Bone marrow (tissue), 2 donors: Measurements from ENCODE around the gene UFD1.
"Not testable (repeated sequence)": the region's sequence is repeated elsewhere in the genome, so short reads cannot be mapped to it uniquely, and the experiment has no call there.

Experiments used
- DNase-seq, 2 donors: peaks; one replicate each; lab custom pipeline; 2025; lab: John Stamatoyannopoulos, UW

UFD1 gene

DNA sequence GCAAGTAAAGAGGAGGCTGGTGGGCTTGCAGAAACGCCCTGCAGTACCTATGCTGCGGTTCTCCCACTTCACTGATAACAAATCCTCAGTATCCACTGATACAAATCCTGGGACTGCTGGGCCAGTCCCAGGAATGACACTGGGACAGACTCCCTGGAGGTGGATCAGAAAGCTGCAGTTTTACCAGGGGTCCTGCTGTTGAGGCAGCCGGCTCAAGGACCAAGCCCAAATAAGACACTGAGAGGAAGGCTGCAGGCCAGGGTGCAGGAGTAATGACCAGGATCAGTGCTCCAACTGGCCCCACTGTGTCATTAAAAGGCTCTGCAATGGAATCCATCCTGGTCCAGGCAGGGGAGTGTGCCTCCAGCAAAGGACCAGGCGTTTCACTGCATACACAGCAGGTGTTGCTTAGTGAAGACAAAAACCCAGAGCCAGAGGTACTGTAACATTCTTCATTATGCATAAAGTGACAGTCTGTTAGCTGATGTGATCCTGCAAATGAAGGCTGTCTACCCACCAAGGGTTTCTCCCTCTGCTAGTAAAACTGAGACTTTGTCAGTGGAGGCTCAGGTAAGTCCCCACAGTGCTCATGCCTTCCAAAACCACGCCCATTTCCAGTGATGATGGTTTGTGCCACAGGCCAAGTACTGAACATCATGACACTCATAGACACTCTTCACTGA, 30.1 kb downstream of the UFD1 start:
- no peak for DNase-seq

DNA sequence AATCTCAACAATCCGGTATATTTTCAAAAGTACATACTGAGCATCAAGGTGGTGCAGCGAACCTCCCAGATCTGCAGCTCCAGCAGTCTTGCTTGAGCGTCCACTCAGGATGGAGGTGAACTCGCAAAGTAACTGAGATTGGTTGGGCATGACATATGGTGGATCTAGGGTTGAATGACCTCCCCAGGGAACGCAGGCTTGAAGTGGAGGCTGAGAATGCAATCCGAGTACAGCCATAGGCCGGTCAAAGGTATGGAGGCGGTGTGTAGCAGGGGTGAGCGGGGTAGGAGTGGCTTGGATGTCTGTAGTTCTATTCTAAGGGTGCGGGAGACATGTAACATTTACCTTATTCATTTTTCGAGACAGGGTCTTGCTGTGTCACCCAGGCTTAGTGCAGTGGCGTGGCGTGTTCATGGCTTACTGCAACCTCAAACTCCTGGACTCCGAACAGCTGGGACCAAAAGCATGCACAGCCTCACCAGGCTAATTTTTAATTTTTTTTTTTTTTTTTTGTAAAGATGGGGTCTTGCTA, 30.9 kb downstream of the UFD1 start:
- no peak for DNase-seq

DNA sequence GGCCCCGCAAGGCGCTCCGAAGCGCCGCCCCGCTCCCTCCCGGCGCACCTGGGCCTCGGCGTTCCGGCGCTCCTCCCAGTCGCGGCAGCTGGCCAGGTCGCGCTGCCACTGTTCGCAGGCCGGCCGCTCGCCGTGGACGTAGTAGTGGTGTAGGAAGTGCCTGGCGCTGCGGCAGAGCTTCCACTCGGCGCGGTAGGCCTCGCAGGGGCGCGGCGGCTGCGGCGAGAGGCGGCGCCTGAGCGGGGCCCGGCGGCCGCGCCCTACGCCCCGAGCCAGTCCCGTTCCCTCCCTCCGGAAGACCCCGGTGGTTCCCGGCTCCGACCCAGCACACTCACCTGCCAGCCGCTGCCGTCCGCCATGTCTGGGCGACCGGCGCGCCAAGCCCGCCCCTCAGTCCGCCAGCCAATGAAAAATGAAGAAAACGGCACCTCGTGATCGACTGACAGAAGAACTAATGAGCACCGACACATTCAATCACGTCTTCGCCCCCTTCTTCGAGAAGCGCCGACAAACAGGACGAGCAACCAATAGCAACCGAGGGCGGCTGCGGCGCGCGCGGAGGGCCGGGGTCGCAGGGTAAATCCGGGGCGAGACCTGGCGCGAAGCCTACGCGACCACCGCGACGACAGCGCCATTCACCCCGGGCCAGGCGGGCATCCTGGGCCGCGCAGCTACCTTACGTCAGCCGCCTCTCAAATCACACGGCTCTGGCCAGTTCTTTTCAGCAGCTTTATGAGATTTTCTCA, 31.5 kb downstream of the UFD1 start, which contains the start of gene C22orf39:
Gene C22orf39, minus strand, starts transcription at position 382 of the 746 bp plus-strand sequence. Its CDS starts 23 bp downstream, at position 359.
- DNase-seq, result peak; percentile 73 to 87

DNA sequence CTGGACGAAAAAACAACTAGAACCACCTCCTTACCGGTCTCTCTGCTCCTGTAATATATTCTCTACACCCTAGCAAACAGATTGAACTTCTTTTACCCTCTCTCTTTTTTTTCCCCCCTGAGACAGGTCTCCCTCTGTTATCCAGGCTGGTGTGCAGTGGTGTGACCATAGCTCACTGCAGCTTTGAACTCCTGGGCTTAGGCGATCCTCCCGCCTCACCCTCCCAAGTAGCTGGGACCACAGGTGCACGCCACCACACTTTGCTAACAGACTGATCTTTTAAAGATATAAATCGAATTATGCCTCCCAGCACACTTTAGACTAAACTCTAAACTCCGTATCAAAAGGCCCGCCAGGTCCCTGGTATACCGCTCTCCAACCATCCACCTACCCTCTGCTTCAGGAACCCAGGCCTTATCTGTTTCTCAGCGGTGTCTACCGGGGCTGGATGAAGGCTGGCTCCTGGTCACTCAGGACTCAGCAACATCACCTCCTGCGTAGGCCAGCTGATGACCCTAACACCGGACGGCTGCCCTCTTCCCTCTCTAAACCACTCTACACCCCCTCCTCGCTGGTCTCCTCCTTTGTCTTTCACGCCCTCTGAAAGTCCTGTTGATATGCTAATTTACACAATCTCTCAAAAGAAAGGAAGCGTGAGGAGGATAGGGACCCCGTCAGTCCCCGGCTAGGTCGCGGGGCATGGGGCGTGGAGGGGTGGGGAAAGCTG, 32.2 kb downstream of the UFD1 start:
- DNase-seq, result no peak

DNA sequence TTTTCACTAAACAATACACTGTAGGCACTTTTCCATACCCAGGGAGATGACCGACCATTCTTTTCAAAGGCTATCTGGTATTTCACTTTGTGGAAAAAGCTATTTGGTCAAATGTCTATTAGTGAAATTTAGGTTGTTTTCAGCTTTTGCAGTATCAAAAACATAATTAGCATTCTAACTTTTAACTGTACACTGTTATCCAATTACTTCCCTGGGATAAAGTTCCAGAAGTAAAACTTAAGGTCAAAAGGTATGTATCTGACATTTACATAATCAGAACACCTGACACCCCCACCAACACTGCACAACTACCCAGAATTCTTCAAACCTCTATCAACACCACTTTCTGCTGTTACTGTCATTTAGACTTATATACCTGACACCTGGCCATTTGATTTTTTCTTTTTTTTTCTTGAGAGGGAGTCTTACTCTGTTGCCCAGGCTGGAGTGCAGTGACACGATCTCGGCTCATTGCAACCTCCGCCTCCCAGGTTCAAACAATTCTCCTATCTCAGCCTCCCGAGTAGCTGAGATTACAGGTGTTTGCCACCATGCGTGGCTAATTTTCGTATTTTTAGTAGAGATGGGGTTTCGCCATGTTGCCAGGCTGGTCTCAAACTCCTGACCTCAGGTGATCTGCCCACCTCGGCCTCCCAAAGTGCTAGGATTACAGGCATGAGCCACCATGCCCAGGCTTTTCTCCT, 33.6 kb downstream of the UFD1 start:
- not testable (repeated sequence) for DNase-seq

DNA sequence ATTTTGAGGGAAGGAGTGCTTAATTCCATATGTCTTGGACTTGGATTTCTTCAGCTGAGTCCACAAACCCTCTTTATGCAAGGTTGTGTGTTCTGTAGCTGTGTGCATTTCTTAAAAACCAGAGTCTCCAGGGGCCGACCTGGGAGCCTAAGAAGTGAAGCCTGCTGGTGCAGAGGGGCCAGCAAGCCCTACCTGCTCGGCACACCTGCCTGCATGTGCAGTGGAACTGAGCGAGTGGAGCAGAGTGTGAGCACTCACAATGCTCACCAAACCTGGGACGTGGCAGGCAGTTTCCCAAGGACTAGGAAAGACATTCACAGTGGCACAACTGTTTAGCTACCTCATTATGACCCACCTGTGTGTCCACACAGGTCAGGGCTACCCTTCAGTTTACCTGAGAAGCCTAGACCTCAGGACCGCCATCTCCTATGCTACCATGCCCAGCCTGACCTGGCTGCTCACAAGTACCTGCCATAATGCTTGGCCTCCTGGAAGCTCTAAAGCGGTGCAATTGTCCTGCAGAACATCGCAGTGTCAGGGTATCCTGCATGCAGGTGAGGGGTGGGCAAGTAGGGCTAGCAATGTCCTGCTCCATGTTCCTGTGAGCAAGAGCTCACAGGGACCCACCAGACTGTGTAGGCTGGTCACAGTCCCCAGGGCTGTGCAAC, 35.3 kb downstream of the UFD1 start:
- no peak for DNase-seq

DNA sequence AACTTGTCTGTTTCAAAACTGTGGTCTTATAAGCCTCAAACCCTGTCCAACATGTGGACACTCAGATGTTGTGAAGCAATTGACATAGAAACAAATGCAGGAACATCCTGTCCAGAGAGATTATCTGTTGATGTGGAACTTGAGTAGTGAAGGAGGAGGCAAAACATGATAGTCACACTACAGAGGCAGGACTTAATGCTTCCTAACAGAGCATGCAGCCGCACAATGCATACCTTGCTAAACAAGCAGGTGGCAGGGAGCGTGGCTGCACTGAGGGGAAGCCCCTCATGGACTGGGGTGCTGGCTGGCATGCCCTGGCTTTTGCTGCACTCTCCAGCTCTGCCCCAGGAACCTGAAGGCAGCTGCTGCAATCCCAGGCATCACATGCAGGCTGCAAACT, 36.8 kb downstream of the UFD1 start:
- no peak for DNase-seq

DNA sequence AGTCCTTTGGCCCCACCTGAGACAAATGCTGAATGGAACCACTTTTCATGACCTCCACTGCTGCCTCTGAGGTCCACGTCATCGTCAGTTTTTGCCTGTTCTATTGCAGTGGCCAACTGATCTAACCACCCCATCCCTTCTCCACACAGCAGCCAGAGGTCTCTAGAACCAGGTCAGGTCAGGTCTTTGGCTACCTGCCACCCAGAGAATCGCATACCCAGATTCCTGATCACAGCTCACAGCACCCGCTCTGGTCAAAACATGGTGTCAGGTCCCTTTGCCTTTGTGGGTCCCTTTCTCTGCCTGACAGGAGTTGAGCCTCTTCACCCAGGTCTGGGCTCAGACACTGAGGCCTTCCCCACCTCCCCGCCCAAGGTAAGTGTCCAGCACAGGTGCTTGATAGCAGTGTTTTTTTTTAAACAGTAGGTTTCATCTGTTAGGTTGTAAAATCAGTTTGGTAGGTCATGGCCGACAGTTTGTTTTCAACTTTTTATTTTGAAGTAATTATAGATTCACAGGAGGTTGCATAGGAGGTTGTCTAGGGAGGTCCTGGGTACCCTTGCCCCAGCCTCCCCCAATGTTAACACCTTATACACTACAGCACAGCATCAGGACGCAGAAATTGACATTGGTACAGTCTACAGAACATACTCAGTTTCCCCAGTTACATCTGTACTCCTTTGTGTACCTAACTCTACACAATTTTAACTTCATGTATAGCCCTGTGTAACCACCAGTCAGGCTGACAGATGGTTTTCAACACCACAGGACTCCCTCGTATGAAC, 38.4 kb downstream of the UFD1 start:
- no peak for DNase-seq

DNA sequence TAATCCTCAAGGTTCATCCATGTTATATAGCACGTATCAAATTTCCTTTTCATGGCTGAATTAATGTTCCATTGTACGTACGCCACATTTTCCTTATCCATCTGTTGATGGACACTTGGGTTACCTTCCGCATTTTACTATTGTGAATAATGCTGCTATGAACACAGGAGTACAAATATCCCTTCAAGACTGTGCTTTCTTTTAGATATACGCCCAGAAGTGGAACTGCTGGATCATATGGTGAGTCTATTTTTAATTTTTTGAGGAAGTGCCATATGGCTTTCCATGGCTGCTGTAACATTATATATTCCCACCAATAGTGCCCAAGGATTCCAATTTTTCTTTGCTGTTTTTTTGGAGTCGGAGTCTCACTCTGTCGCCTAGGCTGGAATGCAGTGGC, 40.7 kb downstream of the UFD1 start:
- DNase-seq, result no peak

DNA sequence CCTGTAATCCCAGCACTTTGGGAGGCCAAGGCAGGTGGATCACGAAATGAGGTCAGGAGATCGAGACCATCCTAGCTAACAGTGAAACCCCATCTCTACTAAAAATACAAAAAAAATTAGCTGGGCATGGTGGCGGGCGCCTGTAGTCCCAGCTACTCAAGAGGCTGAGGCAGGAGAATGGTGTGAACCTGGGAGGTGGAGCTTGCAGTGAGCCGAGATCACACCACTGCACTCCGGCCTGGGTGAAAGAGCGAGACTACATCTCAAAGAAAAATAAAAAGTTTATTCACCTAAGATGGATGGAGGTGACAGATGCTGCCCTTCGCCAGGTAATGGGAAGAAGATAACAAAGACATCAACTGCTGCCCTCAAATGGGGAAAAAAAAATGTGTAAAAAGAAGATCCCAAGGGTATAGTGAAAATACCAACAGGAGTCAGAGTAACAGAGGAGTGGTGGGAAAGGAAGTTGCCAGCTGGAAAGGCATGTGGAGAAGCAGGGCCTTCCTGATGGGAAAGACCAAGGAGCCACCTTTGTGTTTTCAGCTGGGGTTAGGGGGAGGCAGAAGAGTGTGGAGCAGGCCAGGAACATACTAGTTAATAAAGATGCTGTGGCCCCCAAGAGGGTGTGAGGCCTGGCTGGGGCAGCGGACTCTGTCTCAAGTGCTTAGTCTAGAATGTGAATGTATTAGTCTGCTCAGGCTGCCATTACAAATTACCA, 42.4 kb downstream of the UFD1 start:
- not testable (repeated sequence) for DNase-seq

DNA sequence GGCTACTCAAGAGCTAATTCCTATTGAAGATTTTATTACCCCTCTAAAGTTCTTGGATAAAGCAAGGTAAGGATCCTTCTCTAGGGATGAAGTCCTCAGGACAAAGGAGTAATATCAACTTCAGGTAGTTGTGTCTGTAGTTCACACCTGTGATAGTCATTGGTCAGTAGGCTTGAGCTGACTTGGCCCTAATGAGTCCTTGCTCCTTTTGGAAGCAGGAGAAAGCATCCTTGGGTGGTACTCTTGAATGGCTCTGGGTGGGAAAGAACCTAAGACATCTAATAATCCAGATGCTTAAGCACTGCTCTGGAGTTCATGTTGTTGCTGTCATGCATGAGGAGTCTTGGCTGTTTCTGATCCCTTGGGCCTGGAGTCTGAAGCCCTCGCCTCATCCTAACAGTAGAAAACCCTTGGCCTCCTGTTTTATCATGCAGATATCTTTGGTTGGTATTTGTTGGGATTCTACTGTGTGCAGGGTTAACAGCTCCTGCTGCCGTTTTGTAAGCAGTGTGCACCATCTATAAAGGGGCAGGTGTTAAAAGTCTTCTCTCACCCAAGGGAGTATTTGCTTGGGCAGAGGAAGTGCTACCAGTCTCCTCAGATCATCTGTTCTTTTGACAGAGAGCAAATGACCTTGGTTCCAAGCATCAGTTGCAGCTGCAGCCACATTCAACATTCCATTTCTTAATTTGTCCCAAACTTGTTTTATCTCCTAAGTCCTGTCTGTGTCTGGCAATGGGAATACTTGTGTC, 44.0 kb downstream of the UFD1 start:
- no peak for DNase-seq

DNA sequence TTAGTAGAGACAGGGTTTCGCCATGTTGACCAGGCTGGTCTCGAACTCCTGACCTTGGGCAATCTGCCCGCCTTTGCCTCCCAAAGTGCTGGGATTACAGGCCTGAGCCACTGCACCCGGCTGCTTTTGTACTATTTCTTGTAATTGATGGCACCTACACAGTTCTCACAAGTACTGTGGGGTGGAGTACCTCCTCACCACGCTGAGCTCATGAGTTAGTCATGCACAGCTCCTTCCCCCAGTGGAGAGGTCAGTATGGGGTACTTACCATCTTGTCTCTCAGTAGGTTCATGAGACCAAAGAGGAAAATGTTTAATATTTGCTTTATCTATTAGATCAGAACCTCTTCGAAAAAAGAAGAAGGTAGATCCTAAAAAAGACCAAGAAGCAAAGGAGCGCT, 44.6 kb downstream of the UFD1 start:
- no peak for DNase-seq

DNA sequence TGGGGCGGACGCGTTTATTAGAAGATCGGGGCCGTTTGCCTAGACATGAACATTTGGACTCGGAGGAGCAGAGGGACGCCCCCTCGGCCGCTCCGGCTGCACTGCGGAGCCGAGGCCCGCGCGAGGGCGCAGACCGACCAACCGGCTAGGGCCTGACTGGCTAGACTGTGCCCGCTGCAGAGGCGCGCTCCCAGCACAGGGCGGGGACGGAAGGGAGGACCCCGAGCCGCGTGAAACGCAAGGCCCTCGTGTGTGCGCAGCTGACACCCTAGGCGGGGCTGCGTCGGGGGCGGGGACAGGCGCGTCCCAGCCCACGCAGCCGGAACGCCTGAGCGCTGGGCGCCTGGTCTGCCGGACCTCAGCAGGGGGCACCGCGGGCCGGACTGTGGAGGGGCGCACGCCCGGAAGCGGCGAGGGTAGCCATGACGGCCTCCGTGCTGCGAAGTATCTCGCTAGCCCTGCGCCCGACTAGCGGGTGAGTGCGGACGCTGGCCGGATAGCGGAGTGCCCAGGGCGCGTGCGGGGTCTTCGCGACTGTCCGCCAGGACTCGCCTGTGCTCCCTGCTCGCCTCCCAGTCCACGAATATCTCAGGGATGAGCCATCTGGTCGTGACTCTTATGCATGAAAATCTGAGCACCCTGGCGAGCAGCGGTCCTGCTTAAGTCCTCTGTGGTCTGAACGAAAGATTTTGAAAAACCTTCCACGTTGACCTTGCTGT, 46.7 kb downstream of the UFD1 start, which contains the start of gene MRPL40:
Gene MRPL40, plus strand, starts transcription at position 413 of the 719 bp plus-strand sequence. Its CDS starts 10 bp downstream, at position 423.
- DNase-seq, result peak; percentile 72 to 79

DNA sequence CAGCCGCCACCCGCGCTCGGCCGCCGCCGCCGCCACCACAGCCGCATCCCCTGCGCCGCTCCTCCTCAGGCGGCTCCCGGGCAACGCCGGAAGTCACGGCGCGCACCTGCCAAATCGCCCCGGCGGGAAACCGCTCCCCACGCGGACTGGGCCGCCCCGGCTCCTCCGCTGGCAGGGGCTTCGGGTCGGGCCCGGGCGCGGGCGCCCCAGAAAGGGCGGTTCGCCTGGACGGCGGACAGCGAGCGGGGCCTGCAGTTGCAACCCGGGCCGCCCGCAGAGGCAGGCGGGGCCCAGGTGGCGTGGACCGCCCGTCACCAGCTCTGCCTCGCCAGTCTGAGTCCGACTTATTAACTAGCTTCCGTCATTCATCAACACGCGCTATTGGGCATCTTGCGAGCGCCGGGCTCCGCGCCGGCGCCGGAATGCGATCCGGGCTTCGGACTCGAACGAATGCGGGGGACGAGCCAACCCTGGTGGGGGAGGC, 47.3 kb downstream of the UFD1 start, which contains the start of gene HIRA:
Gene HIRA, minus strand, starts transcription at position 85 of the 484 bp plus-strand sequence. CDS start 257 bp downstream, outside the sequence.
- DNase-seq, result peak; percentile 23 to 86

DNA sequence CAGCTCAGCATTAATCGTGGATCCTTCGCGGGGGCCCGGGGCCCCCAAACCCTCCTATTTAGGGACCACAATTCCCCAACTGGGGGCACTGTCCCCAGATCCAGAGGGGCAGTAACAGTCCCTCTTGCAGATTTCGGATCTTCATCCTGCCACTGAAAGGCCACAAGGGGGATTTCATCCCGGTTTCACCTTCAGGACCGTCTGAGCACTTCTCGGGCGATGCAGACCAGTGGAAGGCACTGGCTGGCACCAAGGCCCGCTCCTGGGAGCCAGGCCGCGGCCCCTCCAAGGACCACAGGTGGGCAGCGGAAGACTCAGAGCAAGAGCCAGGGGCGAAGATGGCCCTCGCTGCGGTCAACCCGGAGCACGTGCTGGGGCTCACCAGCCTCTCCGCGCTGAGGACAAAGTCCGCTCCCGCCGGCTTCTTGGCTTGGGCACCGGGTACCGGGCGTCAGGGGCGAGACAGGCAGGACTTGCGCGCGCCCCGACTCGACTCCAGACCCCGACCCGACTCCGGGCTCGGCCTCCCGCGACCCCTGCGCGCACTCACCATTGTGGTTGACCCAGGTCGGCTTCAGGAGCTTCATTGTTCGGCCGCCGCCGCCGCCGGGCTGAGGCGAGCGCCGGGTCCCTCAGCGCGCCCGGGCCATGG, 48.0 kb downstream of the UFD1 start:
- DNase-seq, result peak in 1 of 2 donors; percentile 28

DNA sequence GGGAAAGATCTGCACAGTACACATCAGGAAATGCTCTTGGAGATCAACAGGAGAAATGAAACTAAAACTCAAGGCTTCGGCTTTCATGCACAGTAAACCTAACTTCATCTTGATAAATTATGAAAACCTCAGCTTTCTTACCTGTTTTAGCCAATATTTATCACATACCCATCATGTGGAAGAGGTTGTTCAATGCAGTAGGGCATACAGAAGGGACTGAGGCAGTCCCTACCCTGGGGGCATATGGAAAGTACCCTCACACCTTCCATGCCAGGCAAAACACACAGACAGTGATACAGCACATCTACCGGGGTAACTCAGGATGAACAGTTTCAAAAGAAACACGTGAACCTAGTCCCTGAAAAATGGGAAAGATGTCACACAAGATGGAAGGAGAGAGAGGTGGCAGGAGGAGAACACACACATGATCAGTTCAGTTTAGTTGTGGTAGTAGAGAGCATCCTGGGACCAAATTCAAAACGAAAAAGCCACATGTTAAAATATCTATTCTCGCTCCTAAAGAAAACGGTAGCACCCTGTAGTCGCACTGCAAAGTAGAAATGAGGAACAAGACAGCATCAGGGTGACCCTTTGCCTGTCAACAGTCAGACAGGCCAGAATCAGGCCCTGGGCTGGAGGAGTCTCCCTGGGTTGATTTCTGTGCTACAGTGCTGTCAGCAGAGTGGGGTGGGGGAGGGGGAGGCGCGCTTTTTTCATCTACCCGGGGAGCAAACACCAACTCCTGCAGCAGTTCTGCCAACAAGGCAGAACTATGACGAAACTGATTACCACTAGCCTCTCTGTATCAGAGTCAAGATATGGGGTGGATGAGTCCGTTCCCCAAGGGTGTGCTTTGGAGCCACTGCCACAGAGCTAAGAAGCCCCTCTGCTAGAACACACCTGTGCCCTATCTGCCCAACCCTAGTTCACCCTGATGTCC, 48.8 kb downstream of the UFD1 start:
- peak in 1 of 2 donors; percentile 14 for DNase-seq
